Measurements from ENCODE around the gene TMIGD3. TPM values are rescaled to one million over a fixed set of nuclear protein-coding genes. Genes with fewer than 3 reads are reported as not detected.

TMIGD3 gene
- total and polyA plus RNA-seq, 2 of the 4 experiments (the other 2 are of a cell fraction): under 0.01 to 0.12 TPM

GRCh38 chr1:111449703-111450017 lies 53.8 kb downstream of the TMIGD3 start:
- H3K4me2 ChIP-seq (ENCODE audit: low read depth, low read length): peak overlapping the region; percentile 98
- H3K14ac ChIP-seq (replicated peaks; ENCODE audit: low read depth, low read length): peak overlapping the region; percentile 94
- H3K56ac ChIP-seq (ENCODE audit: extremely low read depth, insufficient read depth, low read length): peak overlapping the region; percentile 90
- peak overlapping the region; percentile 91 for H3K27ac ChIP-seq (ENCODE audit: insufficient read depth, low read length)
- 0 out of 2 replicates have a peak overlapping the region, but pooled peaks have one; percentile 62 for H3K18ac ChIP-seq (ENCODE audit: low read depth, low read length)
- peaks cover 3% of the 10 kb centered on the region for H3K9me1 ChIP-seq (ENCODE audit: insufficient read depth, low read length)
- in situ Hi-C loops (cut with MboI; ENCODE audit: low sequenced_read_pairs) (no loop called here), intact Hi-C loops (cut with micrococcal nuclease) (no loop called here), dilution Hi-C loops (cut with HindIII; ENCODE audit: low sequenced_read_pairs, unreplicated experiment) (loop anchor here (25.0 kb wide), 1 partner anchor 313 kb away; the partner anchor contains the start of gene DDX20)
- TF ChIP-seq ELK1 (IDR thresholded peaks at IDR 0.05; ENCODE audit: borderline replicate concordance, low read depth, low read length) (no peak), FOS (IDR thresholded peaks at IDR 0.05; ENCODE audit: low read depth, low read length) (no peak), MAZ (IDR thresholded peaks at IDR 0.05; ENCODE audit: borderline replicate concordance, low read depth, low read length) (no peak), USF2 (IDR thresholded peaks at IDR 0.05; ENCODE audit: low read depth, low read length) (no peak), NFE2L2 (IDR thresholded peaks at IDR 0.05; ENCODE audit: low read depth, low read length) (no peak), MAFK (IDR thresholded peaks at IDR 0.05; ENCODE audit: low read depth, low read length) (no peak), MXI1 (IDR thresholded peaks at IDR 0.05; ENCODE audit: borderline replicate concordance, low read depth, low read length) (no peak), RCOR1 (IDR thresholded peaks at IDR 0.05; ENCODE audit: insufficient replicate concordance, low read length) (no peak), CTCF (conservative IDR thresholded peaks at IDR 0.05; ENCODE audit: low read depth, low read length) (no peak), RAD21 (IDR thresholded peaks at IDR 0.05; ENCODE audit: low read length) (no peak), RFX5 (IDR thresholded peaks at IDR 0.05; ENCODE audit: low read depth, low read length) (no peak), SMC3 (IDR thresholded peaks at IDR 0.05; ENCODE audit: low read depth, low read length) (no peak), POLR2A (IDR thresholded peaks at IDR 0.05; ENCODE audit: low read depth, low read length) (no peak), BHLHE40 (IDR thresholded peaks at IDR 0.05; ENCODE audit: low read depth, low read length) (no peak), CHD1 (IDR thresholded peaks at IDR 0.05; ENCODE audit: low read depth, low read length) (no peak), CEBPB (IDR thresholded peaks at IDR 0.05; ENCODE audit: low read depth, low read length) (no peak)
- H2BK120ac ChIP-seq (ENCODE audit: low read depth, low read length): peak overlapping the region; percentile 60; the same call in 1 of the 2 replicates
- peaks cover 2% of the 10 kb centered on the region; the same call in 1 of the 2 replicates for H4K20me1 ChIP-seq (ENCODE audit: insufficient read depth, low read length)
- ATAC-seq (ENCODE audit: low read depth) (no peak), DNase-seq (no peak)
- peak overlapping the region; percentile 92 for H3K4me3 ChIP-seq (ENCODE audit: insufficient read depth, low read depth, low read length)
- no TSS peak for BruUV-seq (replicated peaks)
- peak overlapping the region; percentile 83 for H4K91ac ChIP-seq (ENCODE audit: insufficient read depth, low read depth, low read length)
- peaks cover 10% of the 10 kb centered on the region for H3K36me3 ChIP-seq (ENCODE audit: control insufficient read depth, insufficient read depth, low read length)
- peak overlapping the region; percentile 91 for H4K5ac ChIP-seq (ENCODE audit: low read depth, low read length)
- WGBS, 2 experiments (ENCODE audit: extremely low coverage in 2 of 2, insufficient read length in 1 of 2): 4% methylated on average over 3 of the region's 8 CpGs; no CpG with 5 or more reads in 1 of the 2 experiments
- peak overlapping the region; percentile 81 for H2BK5ac ChIP-seq (ENCODE audit: low read depth, low read length, poor library complexity, severe bottlenecking)
- H3K79me1 ChIP-seq (ENCODE audit: low read depth in 1 of 2, low read length in 2 of 2): peaks cover 59 to 75% of the 10 kb centered on the region in 2 experiments
- CTCF ChIA-PET: interaction anchor here (1.2 kb wide), 1 partner anchor 31 kb away, joined by 6 read pairs; no protein-coding TSS in a partner anchor
- no peaks in the 10 kb centered on the region for H3K27me3 ChIP-seq (ENCODE audit: control insufficient read depth, insufficient read depth, low read length)
- peak overlapping the region; percentile 95 for H2AK9ac ChIP-seq (replicated peaks; ENCODE audit: low read depth, low read length, poor library complexity)
- H2AK5ac ChIP-seq (ENCODE audit: low read depth, low read length): peak overlapping the region; percentile 71
- POLR2A ChIA-PET (ENCODE audit: unreplicated experiment): interaction anchor here (0.6 kb wide), 1 partner anchor 132 kb away, joined by 4 read pairs; no protein-coding TSS in a partner anchor
- peak overlapping the region; percentile 90 for H3K23ac ChIP-seq (ENCODE audit: low read depth, low read length)
- no peak overlapping the region for H2BK20ac ChIP-seq (ENCODE audit: low read depth, low read length)
- H3K9me3 ChIP-seq (ENCODE audit: control insufficient read depth, insufficient read depth, low read length): no peaks in the 10 kb centered on the region
- peaks cover 2% of the 10 kb centered on the region for H3K4me1 ChIP-seq (ENCODE audit: control insufficient read depth, insufficient read depth, low read length)
- peak overlapping the region; percentile 94 for H3K4ac ChIP-seq (ENCODE audit: low read depth, low read length)
- H4K8ac ChIP-seq (ENCODE audit: low read depth in 2 of 2, low read length in 2 of 2): peak overlapping the region; percentile 79 to 97
- H2BK15ac ChIP-seq (ENCODE audit: low read depth, low read length): no peak overlapping the region
- H3K9ac ChIP-seq (ENCODE audit: low read depth, low read length): peak overlapping the region; percentile 96
- H2AFZ ChIP-seq (replicated peaks; ENCODE audit: low read length, poor library complexity): peak overlapping the region; percentile 96
